ENCODE measurements around the gene ANKMY1. TPM values are rescaled to one million over a fixed set of nuclear protein-coding genes. Genes with fewer than 3 reads are reported as not detected.
"Not testable (repeated sequence)": the region's sequence is repeated elsewhere in the genome, so short reads cannot be mapped to it uniquely, and the experiment has no call there.

Gene ANKMY1
- polyA plus RNA-seq, 2 of the 4 experiments (the other 2 are of a cell fraction), result 10.6 to 16.5 TPM

DNA sequence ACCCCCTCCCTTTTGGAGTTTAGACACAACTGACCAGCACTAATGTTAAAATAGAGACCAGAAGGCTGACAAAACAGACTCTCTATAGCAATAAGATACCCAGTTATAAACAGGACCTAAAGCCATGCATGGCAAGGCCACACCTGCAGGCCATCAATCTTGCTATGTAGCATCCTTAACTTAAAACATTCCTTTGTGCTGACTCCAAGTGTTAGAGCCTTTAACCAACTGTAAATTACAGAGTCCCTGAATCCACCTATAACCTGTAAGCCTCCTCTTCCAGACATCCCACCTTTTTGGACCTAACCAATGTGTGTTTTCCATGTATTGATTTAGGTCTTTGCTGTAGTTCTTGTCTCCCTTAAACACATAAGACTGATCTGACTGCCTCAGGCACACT, 17.9 kb downstream of the ANKMY1 start:
- CTCF ChIA-PET, result interaction anchor here (1.7 kb wide), 1 partner anchor 26 kb away, joined by 6 read pairs; no protein-coding TSS in a partner anchor
- no peak for DNase-seq (ENCODE audit: low read depth in 1 of 2, low spot score in 1 of 2)
- POLR2A ChIA-PET, result no interaction called here
- H3K4me3 ChIP-seq, result no peak overlapping the region
- TF ChIP-seq ZFP36 (IDR thresholded peaks at IDR 0.05; ENCODE audit: borderline replicate concordance, partially characterized antibody) (no peak), CEBPB (IDR thresholded peaks at IDR 0.05) (no peak)
- H3K4me1 ChIP-seq, result no peaks in the 10 kb centered on the region
- H3K27ac ChIP-seq, result no peak overlapping the region
- H3K9me3 ChIP-seq, result no peaks in the 10 kb centered on the region
- no peak for FAIRE-seq
- no peak overlapping the region for H3K4me2 ChIP-seq
- no peak for ATAC-seq

GRCh38 chr2:240539101-240539500, 18.7 kb downstream of the ANKMY1 start:
- H3K9me3 ChIP-seq; FAIRE-seq; H3K4me1 ChIP-seq; H3K27ac ChIP-seq; DNase-seq (ENCODE audit: low read depth in 1 of 2, low spot score in 1 of 2); H3K4me3 ChIP-seq; ATAC-seq; POLR2A ChIA-PET; H3K4me2 ChIP-seq: not testable (repeated sequence)
- 97% methylated on average over 17 of the region's 17 CpGs for WGBS (ENCODE audit: missing lambda C conversion rate)
- CTCF ChIA-PET, result interaction anchor here (0.8 to 1.8 kb wide), 3 partner anchors 25 to 306 kb away, joined by 3 to 6 read pairs (median 4); no protein-coding TSS in a partner anchor

DNA sequence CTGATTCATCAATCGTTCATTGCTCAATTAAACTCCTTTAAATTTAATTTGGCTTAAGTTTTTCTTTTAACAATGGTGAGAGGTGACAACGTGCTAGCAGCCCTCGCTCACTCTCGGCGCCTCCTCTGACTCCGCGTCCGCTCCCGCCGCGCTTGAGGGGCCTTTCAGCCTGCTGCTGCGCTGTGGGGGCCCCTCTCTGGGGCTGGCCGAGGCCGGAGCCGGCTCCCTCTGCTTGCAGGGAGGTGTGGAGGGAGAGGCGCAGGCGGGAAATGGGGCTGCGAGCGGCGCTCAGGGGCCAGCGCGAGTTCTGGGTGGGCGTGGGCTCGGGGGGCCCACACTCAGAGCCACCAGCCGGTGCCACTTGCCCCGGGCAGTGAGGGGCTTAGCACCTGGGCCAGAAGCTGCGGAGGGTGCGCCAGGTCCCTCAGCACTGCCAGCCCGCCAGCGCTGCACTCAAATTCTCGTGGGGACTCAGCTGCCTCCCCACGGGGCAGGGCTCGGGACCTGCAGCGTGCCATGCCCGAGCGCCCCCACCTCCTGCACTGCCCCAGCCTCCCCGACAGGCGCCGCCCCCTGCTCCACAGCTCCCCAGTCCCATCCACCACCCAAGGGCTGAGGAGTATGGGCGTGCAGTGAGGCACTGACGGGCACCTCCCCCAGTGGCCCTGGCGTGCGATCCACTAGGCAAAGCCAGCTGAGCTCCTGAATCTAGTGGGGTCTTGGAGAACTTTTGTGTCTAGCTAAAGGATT, 19.6 kb downstream of the ANKMY1 start:
- no peak for TF ChIP-seq RAD21 (conservative IDR thresholded peaks at IDR 0.05 in 1 of 2, IDR thresholded peaks at IDR 0.05 in 1 of 2)
- no peak for TF ChIP-seq CHD4 (IDR thresholded peaks at IDR 0.05; ENCODE audit: borderline replicate concordance)
- TF ChIP-seq EHF (CRISPR knock-in tag; IDR thresholded peaks at IDR 0.05), result no peak
- H3K4me1 ChIP-seq, result no peaks in the 10 kb centered on the region
- 90% methylated on average over 31 of the region's 43 CpGs for WGBS (ENCODE audit: missing lambda C conversion rate)
- no peak for ATAC-seq
- no peaks in the 10 kb centered on the region for H3K9me3 ChIP-seq
- FAIRE-seq, result no peak
- H3K4me3 ChIP-seq, result no peak overlapping the region
- ChIA-PET POLR2A (no interaction called here), CTCF (interaction anchor here (0.6 to 1.8 kb wide), 4 partner anchors 24 to 305 kb away, joined by 3 to 6 read pairs (median 4); no protein-coding TSS in a partner anchor)
- H3K27ac ChIP-seq, result no peak overlapping the region
- no peak overlapping the region for H3K4me2 ChIP-seq
- no peak for DNase-seq (ENCODE audit: low read depth in 1 of 2, low spot score in 1 of 2)

DNA sequence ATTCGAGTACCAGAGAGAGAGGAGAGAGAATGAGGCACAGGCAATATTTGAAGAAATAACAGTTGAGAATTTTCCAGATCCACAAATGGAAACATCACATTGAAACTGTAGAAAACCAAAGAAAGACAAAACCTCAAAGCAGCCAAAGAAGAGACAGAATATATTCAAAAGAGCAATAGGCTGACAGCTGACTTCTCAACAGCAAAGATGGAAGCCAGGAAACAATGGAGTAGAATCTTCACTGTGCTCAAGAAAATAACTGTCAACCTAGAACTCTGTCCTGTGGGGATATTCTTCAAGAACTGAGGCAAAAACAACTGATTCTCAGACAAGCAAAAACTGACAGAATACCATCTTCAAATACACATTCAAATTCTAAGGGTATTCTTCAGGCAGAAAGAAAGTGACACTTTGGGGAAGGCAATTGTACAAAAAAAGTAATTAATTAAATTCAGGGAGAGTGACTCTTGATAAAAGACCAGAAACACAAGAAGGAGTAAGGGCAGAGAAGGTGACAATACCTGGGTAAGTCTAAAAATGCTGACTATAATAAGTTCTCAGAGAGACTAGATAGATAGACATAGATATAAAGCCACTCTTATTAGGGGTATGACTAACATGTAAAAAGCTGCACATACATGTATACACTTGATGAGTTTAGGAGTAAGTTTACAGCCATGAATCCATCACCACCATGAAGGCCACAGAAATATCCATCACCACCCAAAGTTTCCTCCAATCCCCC, 25.6 kb downstream of the ANKMY1 start:
- ATAC-seq (no peak), FAIRE-seq (no peak)
- POLR2A ChIA-PET, result no interaction called here

More for the DNA sequence above, 25.6 kb downstream of the ANKMY1 start:
- WGBS (ENCODE audit: missing lambda C conversion rate), result 96% methylated on average over 1 of the region's 1 CpG
- no peaks in the 10 kb centered on the region for H3K4me1 ChIP-seq
- no peak overlapping the region for H3K4me2 ChIP-seq
- TF ChIP-seq MAFK (IDR thresholded peaks at IDR 0.05; ENCODE audit: partially characterized antibody), result peak; percentile 30
- TF ChIP-seq POLR2AphosphoS2 (conservative IDR thresholded peaks at IDR 0.05; ENCODE audit: low read length), result no peak
- TF ChIP-seq, protein P1, sequence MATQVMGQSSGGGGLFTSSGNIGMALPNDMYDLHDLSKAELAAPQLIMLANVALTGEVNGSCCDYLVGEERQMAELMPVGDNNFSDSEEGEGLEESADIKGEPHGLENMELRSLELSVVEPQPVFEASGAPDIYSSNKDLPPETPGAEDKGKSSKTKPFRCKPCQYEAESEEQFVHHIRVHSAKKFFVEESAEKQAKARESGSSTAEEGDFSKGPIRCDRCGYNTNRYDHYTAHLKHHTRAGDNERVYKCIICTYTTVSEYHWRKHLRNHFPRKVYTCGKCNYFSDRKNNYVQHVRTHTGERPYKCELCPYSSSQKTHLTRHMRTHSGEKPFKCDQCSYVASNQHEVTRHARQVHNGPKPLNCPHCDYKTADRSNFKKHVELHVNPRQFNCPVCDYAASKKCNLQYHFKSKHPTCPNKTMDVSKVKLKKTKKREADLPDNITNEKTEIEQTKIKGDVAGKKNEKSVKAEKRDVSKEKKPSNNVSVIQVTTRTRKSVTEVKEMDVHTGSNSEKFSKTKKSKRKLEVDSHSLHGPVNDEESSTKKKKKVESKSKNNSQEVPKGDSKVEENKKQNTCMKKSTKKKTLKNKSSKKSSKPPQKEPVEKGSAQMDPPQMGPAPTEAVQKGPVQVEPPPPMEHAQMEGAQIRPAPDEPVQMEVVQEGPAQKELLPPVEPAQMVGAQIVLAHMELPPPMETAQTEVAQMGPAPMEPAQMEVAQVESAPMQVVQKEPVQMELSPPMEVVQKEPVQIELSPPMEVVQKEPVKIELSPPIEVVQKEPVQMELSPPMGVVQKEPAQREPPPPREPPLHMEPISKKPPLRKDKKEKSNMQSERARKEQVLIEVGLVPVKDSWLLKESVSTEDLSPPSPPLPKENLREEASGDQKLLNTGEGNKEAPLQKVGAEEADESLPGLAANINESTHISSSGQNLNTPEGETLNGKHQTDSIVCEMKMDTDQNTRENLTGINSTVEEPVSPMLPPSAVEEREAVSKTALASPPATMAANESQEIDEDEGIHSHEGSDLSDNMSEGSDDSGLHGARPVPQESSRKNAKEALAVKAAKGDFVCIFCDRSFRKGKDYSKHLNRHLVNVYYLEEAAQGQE (IDR thresholded peaks at IDR 0.05), result no peak
- peak; percentile 10; the same call in 1 of the 2 replicates for TF ChIP-seq KDM1A (IDR thresholded peaks at IDR 0.05; ENCODE audit: low read depth)
- TF ChIP-seq, protein P2, sequence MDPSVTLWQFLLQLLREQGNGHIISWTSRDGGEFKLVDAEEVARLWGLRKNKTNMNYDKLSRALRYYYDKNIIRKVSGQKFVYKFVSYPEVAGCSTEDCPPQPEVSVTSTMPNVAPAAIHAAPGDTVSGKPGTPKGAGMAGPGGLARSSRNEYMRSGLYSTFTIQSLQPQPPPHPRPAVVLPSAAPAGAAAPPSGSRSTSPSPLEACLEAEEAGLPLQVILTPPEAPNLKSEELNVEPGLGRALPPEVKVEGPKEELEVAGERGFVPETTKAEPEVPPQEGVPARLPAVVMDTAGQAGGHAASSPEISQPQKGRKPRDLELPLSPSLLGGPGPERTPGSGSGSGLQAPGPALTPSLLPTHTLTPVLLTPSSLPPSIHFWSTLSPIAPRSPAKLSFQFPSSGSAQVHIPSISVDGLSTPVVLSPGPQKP (IDR thresholded peaks at IDR 0.05; ENCODE audit: low read depth, low read length), result no peak
- no peak for TF ChIP-seq JUNB (IDR thresholded peaks at IDR 0.05)
- no peak for TF ChIP-seq EHMT2 (IDR thresholded peaks at IDR 0.05; ENCODE audit: low read depth)
- TF ChIP-seq CHD2 (IDR thresholded peaks at IDR 0.05; ENCODE audit: low read length, partially characterized antibody), result no peak
- no peak overlapping the region for H3K27ac ChIP-seq
- H3K4me3 ChIP-seq, result no peak overlapping the region
- peak in 1 of 2 experiments; percentile 37 for DNase-seq (ENCODE audit: low read depth in 1 of 2, low spot score in 1 of 2)
- H3K9me3 ChIP-seq, result peaks cover 30% of the 10 kb centered on the region
- CTCF ChIA-PET, result no interaction called here
